Liver (tissue), 9 donors: Measurements from ENCODE around the gene DNAJC11. TPM values are rescaled to one million over a fixed set of nuclear protein-coding genes. Genes with fewer than 3 reads are reported as not detected.
A peak's percentile ranks its signal among the peaks of the same experiment; 100 is the strongest.
"Not testable (repeated sequence)": the region's sequence is repeated elsewhere in the genome, so short reads cannot be mapped to it uniquely, and the experiment has no call there.

Experiments
- DNase-seq: peaks from one replicate; pipeline ENCODE4 v3.0.0-alpha.2; 2017; ENCODE audit warnings: low spot score
- H3K27ac ChIP-seq, 2 donors: one replicate each; pipeline ENCODE4 v1.7.0; 2013; ENCODE audit warnings: inconsistent platforms in 2 of 2, low read length in 2 of 2, control low read depth in 1 of 2, low read depth in 1 of 2, mild to moderate bottlenecking in 1 of 2
- H3K27me3 ChIP-seq, 4 donors: one replicate each; pipeline versions ENCODE4 v1.6.1 to v1.7.0; 2013; ENCODE audit warnings: low read length in 3 of 4, inconsistent platforms in 1 of 4, mild to moderate bottlenecking in 1 of 4, moderate library complexity in 1 of 4; ENCODE audit not compliant: control insufficient read depth in 4 of 4, insufficient read depth in 4 of 4
- H3K36me3 ChIP-seq, 4 donors: one replicate each; pipeline versions ENCODE4 v1.6.1 to v1.7.0; 2013; ENCODE audit warnings: low read length in 3 of 4, mild to moderate bottlenecking in 3 of 4, low read depth in 1 of 4, moderate library complexity in 1 of 4; ENCODE audit not compliant: control insufficient read depth in 4 of 4, insufficient read depth in 3 of 4
- H3K4me1 ChIP-seq, 4 donors: one replicate each; pipeline versions ENCODE4 v1.6.1 to v1.7.0; 2013; ENCODE audit warnings: low read length in 3 of 4, mild to moderate bottlenecking in 3 of 4, moderate library complexity in 1 of 4; ENCODE audit not compliant: control insufficient read depth in 4 of 4, insufficient read depth in 4 of 4
- H3K4me3 ChIP-seq, 3 donors: one replicate each; pipeline versions ENCODE4 v1.6.1 to v1.7.0; 2013; ENCODE audit warnings: low read length in 3 of 3, control low read depth in 1 of 3, low read depth in 1 of 3, mild to moderate bottlenecking in 1 of 3
- H3K9ac ChIP-seq, 2 donors: one replicate each; pipeline ENCODE4 v1.7.0; 2013; ENCODE audit warnings: low read length in 2 of 2, mild to moderate bottlenecking in 2 of 2, moderate library complexity in 2 of 2, control low read depth in 1 of 2, low read depth in 1 of 2
- H3K9me3 ChIP-seq, 4 donors: one replicate each; pipeline versions ENCODE4 v1.6.1 to v1.7.0; 2013; ENCODE audit warnings: low read length in 3 of 4; ENCODE audit not compliant: control insufficient read depth in 4 of 4
- FOXA1 ChIP-seq: IDR thresholded peaks from 2 replicates; pipeline ENCODE4 v1.6.1; 2016; ENCODE audit warnings: antibody characterized with exemption
- FOXA2 ChIP-seq: IDR thresholded peaks from 2 replicates; pipeline ENCODE4 v1.6.1; 2016; ENCODE audit warnings: antibody characterized with exemption
- GABPA ChIP-seq, 2 donors: IDR thresholded peaks in 1 of 2; conservative IDR thresholded peaks in 1 of 2; 2 replicates each; pipeline ENCODE4 v1.6.1; 2016; ENCODE audit warnings: antibody characterized with exemption in 2 of 2, mild to moderate bottlenecking in 1 of 2, moderate library complexity in 1 of 2
- HNF4A ChIP-seq, 2 donors: conservative IDR thresholded peaks; 2 replicates each; pipeline ENCODE4 v1.6.1; 2016; ENCODE audit warnings: antibody characterized with exemption in 2 of 2, mild to moderate bottlenecking in 2 of 2
- JUND ChIP-seq, 2 donors: IDR thresholded peaks; 2 replicates each; pipeline ENCODE4 v1.6.1; 2016; ENCODE audit warnings: antibody characterized with exemption in 2 of 2
- NR2F2 ChIP-seq: IDR thresholded peaks from 2 replicates; pipeline ENCODE4 v1.6.1; 2016; ENCODE audit warnings: antibody characterized with exemption
- TAF1 ChIP-seq: conservative IDR thresholded peaks from 2 replicates; pipeline ENCODE4 v1.6.1; 2016; ENCODE audit warnings: antibody characterized with exemption, mild to moderate bottlenecking
- WGBS: extraction: QIAGEN DNeasy Blood & Tissue Kit; methylation state at CpG from one replicate; pipeline ENCODE4 v1.1.7; 2013; 5-methylcytosine and 5-hydroxymethylcytosine counted together
- polyA plus RNA-seq, 2 donors: library from polyadenylated mRNA; stranded (reverse) in 1 of 2; unstranded in 1 of 2; fragments of 200-250 nt in 1 of 2; fragments of >200 nt in 1 of 2; fragmentation: Nextera tagmentation in 1 of 2; extraction: Ambion mirVana in 1 of 2; gene quantifications; one replicate each; pipeline versions ENCODE4 v1.2.1 to v1.2.3, GENCODE V29; 2013 to 2015
- total RNA-seq, 2 donors: library from RNA; depleted of rRNA; stranded (reverse); fragments of >200 nt; gene quantifications; one replicate each; pipeline ENCODE4 v1.2.3, GENCODE V29; 2014
- TF ChIP-seq, protein P1 (sequence below): IDR thresholded peaks from 2 replicates; pipeline ENCODE4 v1.6.1; 2016; ENCODE audit warnings: antibody characterized with exemption, mild to moderate bottlenecking
- TF ChIP-seq, protein P2 (sequence below): fragments of 150-350 bp; IDR thresholded peaks from 2 replicates; pipeline ENCODE4 v1.5.1; 2017; ENCODE audit warnings: improper control_type of control experiment, low read depth, low read length; ENCODE audit not compliant: missing input control
- TF ChIP-seq, protein P3 (sequence below): IDR thresholded peaks from 2 replicates; pipeline ENCODE4 v1.6.1; 2016; ENCODE audit warnings: antibody characterized with exemption
- TF ChIP-seq, protein P4 (sequence below): IDR thresholded peaks from 2 replicates; pipeline ENCODE4 v1.6.1; 2016; ENCODE audit warnings: antibody characterized with exemption
- TF ChIP-seq, protein P5 (sequence below): IDR thresholded peaks from 2 replicates; pipeline ENCODE4 v1.6.1; 2016; ENCODE audit warnings: antibody characterized with exemption
- donor health status: healthy.
- donor health status: healthy.
- donor health status: healthy.
- donor health status: healthy.
- donor health status: healthy.

DNAJC11 gene
- total and polyA plus RNA-seq, 4 donors, result 16.5 to 36.1 (median 23.8) TPM

DNA sequence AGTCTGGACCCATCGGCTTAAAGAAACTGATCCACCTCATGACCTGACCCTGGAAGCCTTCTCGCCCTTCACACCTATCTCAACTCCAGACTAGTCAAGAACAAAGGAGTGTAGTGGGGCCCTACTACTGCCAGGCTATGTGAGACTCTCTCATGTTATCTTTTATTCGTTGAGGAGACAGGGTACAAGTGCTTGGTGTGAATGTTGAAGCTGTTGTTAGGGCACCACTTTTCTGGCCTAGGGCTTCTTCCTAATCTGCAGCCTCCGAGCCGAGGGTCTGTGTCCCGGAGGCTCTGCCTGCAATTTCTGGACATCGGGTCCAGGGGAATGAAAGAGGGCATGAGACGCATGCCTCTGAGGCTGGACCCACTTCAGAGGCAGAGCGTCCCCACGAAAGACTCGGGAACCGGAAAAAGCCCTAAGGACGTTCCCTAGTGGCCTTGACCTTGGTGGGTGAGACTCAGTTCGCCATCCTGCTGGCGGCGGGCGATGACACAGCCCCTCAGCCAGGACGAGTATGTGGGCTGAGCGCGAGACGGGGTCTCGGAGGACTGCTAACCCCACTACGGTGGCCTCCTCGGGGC is 671 bp downstream of the DNAJC11 start:
- 3% methylated on average over 24 of the region's 24 CpGs for WGBS
- peak overlapping the region; percentile 74 to 84 for H3K27ac ChIP-seq
- H3K9me3 ChIP-seq, result no peaks in the 10 kb centered on the region
- H3K4me1 ChIP-seq, result peaks cover 0 to 22% (median 19%) of the 10 kb centered on the region in 4 donors
- peak overlapping the region; percentile 8 to 81 for H3K9ac ChIP-seq
- no peaks in the 10 kb centered on the region for H3K27me3 ChIP-seq
- H3K4me3 ChIP-seq, result peak overlapping the region; percentile 86 to 99 (median 96)
- H3K36me3 ChIP-seq, result no peaks in the 10 kb centered on the region
- DNase-seq, result no peak
- no peak for TF ChIP-seq TAF1
- TF ChIP-seq, protein P1, sequence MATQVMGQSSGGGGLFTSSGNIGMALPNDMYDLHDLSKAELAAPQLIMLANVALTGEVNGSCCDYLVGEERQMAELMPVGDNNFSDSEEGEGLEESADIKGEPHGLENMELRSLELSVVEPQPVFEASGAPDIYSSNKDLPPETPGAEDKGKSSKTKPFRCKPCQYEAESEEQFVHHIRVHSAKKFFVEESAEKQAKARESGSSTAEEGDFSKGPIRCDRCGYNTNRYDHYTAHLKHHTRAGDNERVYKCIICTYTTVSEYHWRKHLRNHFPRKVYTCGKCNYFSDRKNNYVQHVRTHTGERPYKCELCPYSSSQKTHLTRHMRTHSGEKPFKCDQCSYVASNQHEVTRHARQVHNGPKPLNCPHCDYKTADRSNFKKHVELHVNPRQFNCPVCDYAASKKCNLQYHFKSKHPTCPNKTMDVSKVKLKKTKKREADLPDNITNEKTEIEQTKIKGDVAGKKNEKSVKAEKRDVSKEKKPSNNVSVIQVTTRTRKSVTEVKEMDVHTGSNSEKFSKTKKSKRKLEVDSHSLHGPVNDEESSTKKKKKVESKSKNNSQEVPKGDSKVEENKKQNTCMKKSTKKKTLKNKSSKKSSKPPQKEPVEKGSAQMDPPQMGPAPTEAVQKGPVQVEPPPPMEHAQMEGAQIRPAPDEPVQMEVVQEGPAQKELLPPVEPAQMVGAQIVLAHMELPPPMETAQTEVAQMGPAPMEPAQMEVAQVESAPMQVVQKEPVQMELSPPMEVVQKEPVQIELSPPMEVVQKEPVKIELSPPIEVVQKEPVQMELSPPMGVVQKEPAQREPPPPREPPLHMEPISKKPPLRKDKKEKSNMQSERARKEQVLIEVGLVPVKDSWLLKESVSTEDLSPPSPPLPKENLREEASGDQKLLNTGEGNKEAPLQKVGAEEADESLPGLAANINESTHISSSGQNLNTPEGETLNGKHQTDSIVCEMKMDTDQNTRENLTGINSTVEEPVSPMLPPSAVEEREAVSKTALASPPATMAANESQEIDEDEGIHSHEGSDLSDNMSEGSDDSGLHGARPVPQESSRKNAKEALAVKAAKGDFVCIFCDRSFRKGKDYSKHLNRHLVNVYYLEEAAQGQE, result no peak
- TF ChIP-seq, protein P2, sequence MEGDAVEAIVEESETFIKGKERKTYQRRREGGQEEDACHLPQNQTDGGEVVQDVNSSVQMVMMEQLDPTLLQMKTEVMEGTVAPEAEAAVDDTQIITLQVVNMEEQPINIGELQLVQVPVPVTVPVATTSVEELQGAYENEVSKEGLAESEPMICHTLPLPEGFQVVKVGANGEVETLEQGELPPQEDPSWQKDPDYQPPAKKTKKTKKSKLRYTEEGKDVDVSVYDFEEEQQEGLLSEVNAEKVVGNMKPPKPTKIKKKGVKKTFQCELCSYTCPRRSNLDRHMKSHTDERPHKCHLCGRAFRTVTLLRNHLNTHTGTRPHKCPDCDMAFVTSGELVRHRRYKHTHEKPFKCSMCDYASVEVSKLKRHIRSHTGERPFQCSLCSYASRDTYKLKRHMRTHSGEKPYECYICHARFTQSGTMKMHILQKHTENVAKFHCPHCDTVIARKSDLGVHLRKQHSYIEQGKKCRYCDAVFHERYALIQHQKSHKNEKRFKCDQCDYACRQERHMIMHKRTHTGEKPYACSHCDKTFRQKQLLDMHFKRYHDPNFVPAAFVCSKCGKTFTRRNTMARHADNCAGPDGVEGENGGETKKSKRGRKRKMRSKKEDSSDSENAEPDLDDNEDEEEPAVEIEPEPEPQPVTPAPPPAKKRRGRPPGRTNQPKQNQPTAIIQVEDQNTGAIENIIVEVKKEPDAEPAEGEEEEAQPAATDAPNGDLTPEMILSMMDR, result no peak
- TF ChIP-seq GABPA (IDR thresholded peaks at IDR 0.05 in 1 of 2, conservative IDR thresholded peaks at IDR 0.05 in 1 of 2), result no peak
- TF ChIP-seq NR2F2, result no peak
- no peak for TF ChIP-seq JUND (IDR thresholded peaks at IDR 0.05)
- TF ChIP-seq, protein P3, sequence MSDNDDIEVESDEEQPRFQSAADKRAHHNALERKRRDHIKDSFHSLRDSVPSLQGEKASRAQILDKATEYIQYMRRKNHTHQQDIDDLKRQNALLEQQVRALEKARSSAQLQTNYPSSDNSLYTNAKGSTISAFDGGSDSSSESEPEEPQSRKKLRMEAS, result no peak
- no peak for TF ChIP-seq FOXA1

DNA sequence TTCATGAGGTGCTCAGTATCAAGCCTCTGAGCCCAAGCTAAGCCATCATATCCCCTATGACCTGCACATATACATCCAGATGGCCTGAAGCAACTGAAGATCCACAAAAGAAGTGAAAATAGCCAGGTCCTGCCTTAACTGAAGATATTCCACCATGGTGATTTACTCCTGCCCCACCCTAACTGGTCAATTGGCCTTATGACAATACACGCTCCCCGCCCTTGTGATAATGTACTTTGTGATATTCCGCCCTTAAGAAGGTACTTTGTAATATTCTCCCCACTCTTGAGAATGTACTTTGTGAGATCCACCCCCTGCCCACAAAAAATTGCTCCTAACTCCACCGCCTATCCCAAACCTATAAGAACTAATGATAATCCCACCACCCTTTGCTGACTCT is 1.7 kb downstream of the DNAJC11 start:
- H3K4me3 ChIP-seq, H3K36me3 ChIP-seq, H3K9me3 ChIP-seq, DNase-seq, H3K27me3 ChIP-seq, H3K9ac ChIP-seq, H3K27ac ChIP-seq: not testable (repeated sequence)
- 94% methylated on average over 4 of the region's 4 CpGs for WGBS
- H3K4me1 ChIP-seq, result peaks cover 0 to 22% (median 19%) of the 10 kb centered on the region in 4 donors

DNA sequence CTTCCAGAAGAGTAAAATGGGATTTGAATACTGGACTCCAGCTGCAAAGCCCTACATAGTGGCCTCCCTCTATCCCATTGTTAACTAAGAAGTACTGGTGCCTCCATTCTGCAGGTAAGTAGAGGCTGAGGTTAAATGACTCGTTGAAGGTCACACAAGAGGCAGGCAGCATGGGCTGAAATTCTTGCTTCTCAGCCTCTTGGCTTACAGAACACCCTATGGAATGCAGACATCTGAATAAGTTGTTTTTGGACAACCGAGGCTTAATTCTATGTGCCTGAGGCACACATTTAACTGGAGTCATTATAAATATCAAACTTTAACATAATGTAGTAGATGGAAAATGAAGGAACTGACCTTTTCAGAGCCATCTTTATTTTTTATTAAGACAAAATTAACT is 5.7 kb downstream of the DNAJC11 start:
- no peak overlapping the region for H3K9ac ChIP-seq
- no peak overlapping the region for H3K27ac ChIP-seq
- WGBS, result 89% methylated on average over 2 of the region's 2 CpGs
- H3K9me3 ChIP-seq, result no peaks in the 10 kb centered on the region
- H3K4me3 ChIP-seq, result no peak overlapping the region
- H3K27me3 ChIP-seq, result no peaks in the 10 kb centered on the region
- DNase-seq, result no peak
- peaks cover 0 to 19% (median 16%) of the 10 kb centered on the region in 4 donors for H3K4me1 ChIP-seq
- no peaks in the 10 kb centered on the region for H3K36me3 ChIP-seq
- TF ChIP-seq, protein P2, result no peak
- TF ChIP-seq FOXA1 (no peak), FOXA2 (no peak), JUND (IDR thresholded peaks at IDR 0.05) (no peak), HNF4A (conservative IDR thresholded peaks at IDR 0.05) (no peak)
- TF ChIP-seq, protein P4, sequence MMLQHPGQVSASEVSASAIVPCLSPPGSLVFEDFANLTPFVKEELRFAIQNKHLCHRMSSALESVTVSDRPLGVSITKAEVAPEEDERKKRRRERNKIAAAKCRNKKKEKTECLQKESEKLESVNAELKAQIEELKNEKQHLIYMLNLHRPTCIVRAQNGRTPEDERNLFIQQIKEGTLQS, result no peak
- TF ChIP-seq, protein P5, sequence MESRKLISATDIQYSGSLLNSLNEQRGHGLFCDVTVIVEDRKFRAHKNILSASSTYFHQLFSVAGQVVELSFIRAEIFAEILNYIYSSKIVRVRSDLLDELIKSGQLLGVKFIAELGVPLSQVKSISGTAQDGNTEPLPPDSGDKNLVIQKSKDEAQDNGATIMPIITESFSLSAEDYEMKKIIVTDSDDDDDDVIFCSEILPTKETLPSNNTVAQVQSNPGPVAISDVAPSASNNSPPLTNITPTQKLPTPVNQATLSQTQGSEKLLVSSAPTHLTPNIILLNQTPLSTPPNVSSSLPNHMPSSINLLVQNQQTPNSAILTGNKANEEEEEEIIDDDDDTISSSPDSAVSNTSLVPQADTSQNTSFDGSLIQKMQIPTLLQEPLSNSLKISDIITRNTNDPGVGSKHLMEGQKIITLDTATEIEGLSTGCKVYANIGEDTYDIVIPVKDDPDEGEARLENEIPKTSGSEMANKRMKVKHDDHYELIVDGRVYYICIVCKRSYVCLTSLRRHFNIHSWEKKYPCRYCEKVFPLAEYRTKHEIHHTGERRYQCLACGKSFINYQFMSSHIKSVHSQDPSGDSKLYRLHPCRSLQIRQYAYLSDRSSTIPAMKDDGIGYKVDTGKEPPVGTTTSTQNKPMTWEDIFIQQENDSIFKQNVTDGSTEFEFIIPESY, result no peak
- TF ChIP-seq, protein P1, result no peak
